K562 (cell line): ENCODE data around the gene SNW1. TPM values are rescaled to one million over a fixed set of nuclear protein-coding genes. Genes with fewer than 3 reads are reported as not detected.

ENCODE experiments used
- E2F8 ChIP-seq: fragments of 450-650 bp; IDR thresholded peaks from 2 replicates; pipeline ENCODE4 v1.7.1; 2018; ENCODE audit warnings: mild to moderate bottlenecking, low read depth; ENCODE audit not compliant: partially characterized antibody
- RAD21 ChIP-seq, 2 experiments: fragments of 250-450 bp in 1 of 2; fragments of 450-650 bp in 1 of 2; sonication (Bioruptor Pico) in 1 of 2; formaldehyde crosslinking in 1 of 2; IDR thresholded peaks in 1 of 2; conservative IDR thresholded peaks in 1 of 2; 2 replicates each; pipeline versions ENCODE4 v1.4.0 to v1.8.0; 2020 to 2022; ENCODE audit warnings: mild to moderate bottlenecking in 2 of 2, moderate library complexity in 1 of 2
- SMARCA4 ChIP-seq: fragments of 450-650 bp; IDR thresholded peaks from 2 replicates; pipeline ENCODE4 v1.6.1; 2016
- SPI1 ChIP-seq: IDR thresholded peaks from 2 replicates; pipeline ENCODE4 v1.6.1; 2011; ENCODE audit warnings: low read depth, low read length, control low read depth, borderline replicate concordance
- ZNF740 ChIP-seq, 3 experiments: fragments of 200-800 bp in 1 of 3; sonication (Bioruptor generic) in 1 of 3; sonication (generic) in 1 of 3; formaldehyde crosslinking in 1 of 3; IDR thresholded peaks; 2 replicates each; pipeline versions ENCODE4 v1.6.1 to v1.8.0; 2016 to 2022; ENCODE audit warnings: mild to moderate bottlenecking in 2 of 3, missing compliant biosample characterization in 2 of 3, missing genetic modification characterization in 2 of 3, missing genetic modification reagents in 1 of 3
- ZNF76 ChIP-seq: fragments of 250-450 bp; sonication (Bioruptor Pico); IDR thresholded peaks from 2 replicates; pipeline ENCODE4 v1.4.0; 2020; ENCODE audit warnings: mild to moderate bottlenecking, moderate library complexity, borderline replicate concordance
- polyA plus RNA-seq, 8 experiments: library from polyadenylated mRNA; depleted of rRNA in 4 of 8; stranded (reverse) in 5 of 8; unstranded in 3 of 8; fragments of >200 nt; fragmentation: Nextera tagmentation in 2 of 8; fragmentation: Illumina TruSeq in 1 of 8; extraction: Ambion mirVana in 2 of 8; extraction: Trizol in 1 of 8; gene quantifications; 2 replicates each; pipeline versions ENCODE4 v1.2.1 to v1.2.3, GENCODE V29; 2011 to 2014; ENCODE audit warnings: inconsistent platforms in 1 of 8, missing spikeins in 1 of 8
- total RNA-seq, 7 experiments: library from RNA; depleted of rRNA in 6 of 7; stranded (reverse); fragments of >200 nt in 6 of 7; fragmentation: Illumina TruSeq in 2 of 7; extraction: Trizol in 2 of 7; gene quantifications; 2 replicates each; pipeline versions ENCODE4 v1.2.1 to v1.2.3, GENCODE V29; 2011 to 2021; ENCODE audit warnings: low replicate concordance in 1 of 7
- TF ChIP-seq, protein P1 (sequence below): fragments of 450-650 bp; formaldehyde crosslinking; IDR thresholded peaks from 2 replicates; pipeline ENCODE4 v1.4.0; 2022; ENCODE audit warnings: mild to moderate bottlenecking, moderate library complexity
- TF ChIP-seq, protein P2 (sequence below): fragments of 200-600 bp; sonication (generic); IDR thresholded peaks from one replicate; pipeline ENCODE4 v1.6.1; 2012; ENCODE audit warnings: mild to moderate bottlenecking, low read depth, low read length, inconsistent platforms

Gene SNW1
- total and polyA plus RNA-seq, 9 of the 15 experiments (the other 6 are each of a cell fraction or from before 2014, with no cell fraction given): 64.4 to 143 (median 98.2) TPM

GRCh38 chr14:77799863-77800730 is 39.1 kb upstream of the SNW1 start, which contains the start of gene ADCK1 (continued):
- TF ChIP-seq E2F8 (peak; percentile 53), RAD21 (CRISPR knock-in tag; conservative IDR thresholded peaks at IDR 0.05 in 1 of 2, IDR thresholded peaks at IDR 0.05 in 1 of 2) (no peak), ZNF740 (CRISPR knock-in tag; IDR thresholded peaks at IDR 0.05) (0 out of 2 replicates have a peak, but pooled peaks have one; percentile 37), ZNF740 (tag; IDR thresholded peaks at IDR 0.05) (no peak), SPI1 (no peak), ZNF76 (CRISPR knock-in tag) (no peak), SMARCA4 (0 out of 2 replicates have a peak, but pooled peaks have one; percentile 28)
- TF ChIP-seq, protein P1, sequence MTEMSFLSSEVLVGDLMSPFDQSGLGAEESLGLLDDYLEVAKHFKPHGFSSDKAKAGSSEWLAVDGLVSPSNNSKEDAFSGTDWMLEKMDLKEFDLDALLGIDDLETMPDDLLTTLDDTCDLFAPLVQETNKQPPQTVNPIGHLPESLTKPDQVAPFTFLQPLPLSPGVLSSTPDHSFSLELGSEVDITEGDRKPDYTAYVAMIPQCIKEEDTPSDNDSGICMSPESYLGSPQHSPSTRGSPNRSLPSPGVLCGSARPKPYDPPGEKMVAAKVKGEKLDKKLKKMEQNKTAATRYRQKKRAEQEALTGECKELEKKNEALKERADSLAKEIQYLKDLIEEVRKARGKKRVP: no peak
- TF ChIP-seq, protein P2, sequence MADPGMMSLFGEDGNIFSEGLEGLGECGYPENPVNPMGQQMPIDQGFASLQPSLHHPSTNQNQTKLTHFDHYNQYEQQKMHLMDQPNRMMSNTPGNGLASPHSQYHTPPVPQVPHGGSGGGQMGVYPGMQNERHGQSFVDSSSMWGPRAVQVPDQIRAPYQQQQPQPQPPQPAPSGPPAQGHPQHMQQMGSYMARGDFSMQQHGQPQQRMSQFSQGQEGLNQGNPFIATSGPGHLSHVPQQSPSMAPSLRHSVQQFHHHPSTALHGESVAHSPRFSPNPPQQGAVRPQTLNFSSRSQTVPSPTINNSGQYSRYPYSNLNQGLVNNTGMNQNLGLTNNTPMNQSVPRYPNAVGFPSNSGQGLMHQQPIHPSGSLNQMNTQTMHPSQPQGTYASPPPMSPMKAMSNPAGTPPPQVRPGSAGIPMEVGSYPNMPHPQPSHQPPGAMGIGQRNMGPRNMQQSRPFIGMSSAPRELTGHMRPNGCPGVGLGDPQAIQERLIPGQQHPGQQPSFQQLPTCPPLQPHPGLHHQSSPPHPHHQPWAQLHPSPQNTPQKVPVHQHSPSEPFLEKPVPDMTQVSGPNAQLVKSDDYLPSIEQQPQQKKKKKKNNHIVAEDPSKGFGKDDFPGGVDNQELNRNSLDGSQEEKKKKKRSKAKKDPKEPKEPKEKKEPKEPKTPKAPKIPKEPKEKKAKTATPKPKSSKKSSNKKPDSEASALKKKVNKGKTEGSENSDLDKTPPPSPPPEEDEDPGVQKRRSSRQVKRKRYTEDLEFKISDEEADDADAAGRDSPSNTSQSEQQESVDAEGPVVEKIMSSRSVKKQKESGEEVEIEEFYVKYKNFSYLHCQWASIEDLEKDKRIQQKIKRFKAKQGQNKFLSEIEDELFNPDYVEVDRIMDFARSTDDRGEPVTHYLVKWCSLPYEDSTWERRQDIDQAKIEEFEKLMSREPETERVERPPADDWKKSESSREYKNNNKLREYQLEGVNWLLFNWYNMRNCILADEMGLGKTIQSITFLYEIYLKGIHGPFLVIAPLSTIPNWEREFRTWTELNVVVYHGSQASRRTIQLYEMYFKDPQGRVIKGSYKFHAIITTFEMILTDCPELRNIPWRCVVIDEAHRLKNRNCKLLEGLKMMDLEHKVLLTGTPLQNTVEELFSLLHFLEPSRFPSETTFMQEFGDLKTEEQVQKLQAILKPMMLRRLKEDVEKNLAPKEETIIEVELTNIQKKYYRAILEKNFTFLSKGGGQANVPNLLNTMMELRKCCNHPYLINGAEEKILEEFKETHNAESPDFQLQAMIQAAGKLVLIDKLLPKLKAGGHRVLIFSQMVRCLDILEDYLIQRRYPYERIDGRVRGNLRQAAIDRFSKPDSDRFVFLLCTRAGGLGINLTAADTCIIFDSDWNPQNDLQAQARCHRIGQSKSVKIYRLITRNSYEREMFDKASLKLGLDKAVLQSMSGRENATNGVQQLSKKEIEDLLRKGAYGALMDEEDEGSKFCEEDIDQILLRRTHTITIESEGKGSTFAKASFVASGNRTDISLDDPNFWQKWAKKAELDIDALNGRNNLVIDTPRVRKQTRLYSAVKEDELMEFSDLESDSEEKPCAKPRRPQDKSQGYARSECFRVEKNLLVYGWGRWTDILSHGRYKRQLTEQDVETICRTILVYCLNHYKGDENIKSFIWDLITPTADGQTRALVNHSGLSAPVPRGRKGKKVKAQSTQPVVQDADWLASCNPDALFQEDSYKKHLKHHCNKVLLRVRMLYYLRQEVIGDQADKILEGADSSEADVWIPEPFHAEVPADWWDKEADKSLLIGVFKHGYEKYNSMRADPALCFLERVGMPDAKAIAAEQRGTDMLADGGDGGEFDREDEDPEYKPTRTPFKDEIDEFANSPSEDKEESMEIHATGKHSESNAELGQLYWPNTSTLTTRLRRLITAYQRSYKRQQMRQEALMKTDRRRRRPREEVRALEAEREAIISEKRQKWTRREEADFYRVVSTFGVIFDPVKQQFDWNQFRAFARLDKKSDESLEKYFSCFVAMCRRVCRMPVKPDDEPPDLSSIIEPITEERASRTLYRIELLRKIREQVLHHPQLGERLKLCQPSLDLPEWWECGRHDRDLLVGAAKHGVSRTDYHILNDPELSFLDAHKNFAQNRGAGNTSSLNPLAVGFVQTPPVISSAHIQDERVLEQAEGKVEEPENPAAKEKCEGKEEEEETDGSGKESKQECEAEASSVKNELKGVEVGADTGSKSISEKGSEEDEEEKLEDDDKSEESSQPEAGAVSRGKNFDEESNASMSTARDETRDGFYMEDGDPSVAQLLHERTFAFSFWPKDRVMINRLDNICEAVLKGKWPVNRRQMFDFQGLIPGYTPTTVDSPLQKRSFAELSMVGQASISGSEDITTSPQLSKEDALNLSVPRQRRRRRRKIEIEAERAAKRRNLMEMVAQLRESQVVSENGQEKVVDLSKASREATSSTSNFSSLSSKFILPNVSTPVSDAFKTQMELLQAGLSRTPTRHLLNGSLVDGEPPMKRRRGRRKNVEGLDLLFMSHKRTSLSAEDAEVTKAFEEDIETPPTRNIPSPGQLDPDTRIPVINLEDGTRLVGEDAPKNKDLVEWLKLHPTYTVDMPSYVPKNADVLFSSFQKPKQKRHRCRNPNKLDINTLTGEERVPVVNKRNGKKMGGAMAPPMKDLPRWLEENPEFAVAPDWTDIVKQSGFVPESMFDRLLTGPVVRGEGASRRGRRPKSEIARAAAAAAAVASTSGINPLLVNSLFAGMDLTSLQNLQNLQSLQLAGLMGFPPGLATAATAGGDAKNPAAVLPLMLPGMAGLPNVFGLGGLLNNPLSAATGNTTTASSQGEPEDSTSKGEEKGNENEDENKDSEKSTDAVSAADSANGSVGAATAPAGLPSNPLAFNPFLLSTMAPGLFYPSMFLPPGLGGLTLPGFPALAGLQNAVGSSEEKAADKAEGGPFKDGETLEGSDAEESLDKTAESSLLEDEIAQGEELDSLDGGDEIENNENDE: no peak
